GM23338 (cell line): ENCODE data around the gene CUEDC2. TPM values are rescaled to one million over a fixed set of nuclear protein-coding genes. Genes with fewer than 3 reads are reported as not detected.

Source experiments
- ATAC-seq: fragments of 200-7000 bp; cut with Tn5 transposase; 3 replicates; pipeline ENCODE4 v1.9.1; 2020
- DNase-seq: peaks from one replicate; pipeline ENCODE4 v3.0.0-alpha.2; 2015; ENCODE audit warnings: low spot score
- H2AFZ ChIP-seq: fragments of 200-600 bp; sonication (generic); 2 replicates; pipeline ENCODE4 v1.8.0; 2016; ENCODE audit warnings: antibody characterized with exemption, mild to moderate bottlenecking, moderate library complexity
- H3F3A ChIP-seq: fragments of 200-600 bp; sonication (generic); replicated peaks from 2 replicates; pipeline ENCODE4 v1.8.0; 2017; ENCODE audit warnings: antibody characterized with exemption, mixed run types, low read depth
- H3K27ac ChIP-seq: fragments of 200-600 bp; sonication (generic); 2 replicates; pipeline ENCODE4 v1.6.1; 2016; ENCODE audit warnings: low read depth
- H3K27me3 ChIP-seq: fragments of 200-600 bp; sonication (generic); 2 replicates; pipeline ENCODE4 v1.8.0; 2016; ENCODE audit warnings: mild to moderate bottlenecking, mixed run types, moderate library complexity; ENCODE audit not compliant: insufficient read depth
- H3K36me3 ChIP-seq: fragments of 200-600 bp; sonication (generic); 2 replicates; pipeline ENCODE4 v1.8.0; 2016; ENCODE audit warnings: mild to moderate bottlenecking; ENCODE audit not compliant: insufficient read depth
- H3K4me1 ChIP-seq: fragments of 200-600 bp; sonication (generic); 2 replicates; pipeline ENCODE4 v1.8.0; 2016; ENCODE audit warnings: mild to moderate bottlenecking, moderate library complexity; ENCODE audit not compliant: insufficient read depth
- H3K4me2 ChIP-seq: fragments of 200-600 bp; sonication (generic); 2 replicates; pipeline ENCODE4 v1.7.1; 2017; ENCODE audit warnings: mixed run types
- H3K4me3 ChIP-seq: fragments of 200-600 bp; sonication (generic); 2 replicates; pipeline ENCODE4 v1.6.1; 2016; ENCODE audit warnings: mixed run types
- H3K79me2 ChIP-seq: fragments of 200-600 bp; sonication (generic); replicated peaks from 2 replicates; pipeline ENCODE4 v1.8.0; 2017; ENCODE audit warnings: mild to moderate bottlenecking; ENCODE audit not compliant: insufficient read depth
- H3K9me2 ChIP-seq: fragments of 200-600 bp; sonication (generic); 2 replicates; pipeline ENCODE4 v1.8.0; 2017; ENCODE audit not compliant: insufficient read depth
- H4K20me1 ChIP-seq: fragments of 200-600 bp; sonication (generic); replicated peaks from 2 replicates; pipeline ENCODE4 v1.8.0; 2017; ENCODE audit warnings: mild to moderate bottlenecking; ENCODE audit not compliant: insufficient read depth
- H3K27ac Mint-ChIP-seq: 2 replicates; pipeline ENCODE4 v1.8.0; 2020; ENCODE audit warnings: inconsistent platforms, mild to moderate bottlenecking, moderate library complexity, mixed read lengths
- H3K27me3 Mint-ChIP-seq: 3 replicates; pipeline ENCODE4 v1.8.0; 2022; ENCODE audit warnings: low read depth, mild to moderate bottlenecking, moderate library complexity, mixed read lengths, inconsistent platforms; ENCODE audit not compliant: insufficient read depth, poor library complexity
- H3K36me3 Mint-ChIP-seq: 3 replicates; pipeline ENCODE4 v1.8.0; 2021; ENCODE audit warnings: low read depth, mild to moderate bottlenecking, inconsistent platforms, moderate library complexity, mixed read lengths
- H3K4me1 Mint-ChIP-seq: 3 replicates; pipeline ENCODE4 v1.8.0; 2020; ENCODE audit warnings: mild to moderate bottlenecking, inconsistent platforms, mixed read lengths
- H3K4me3 Mint-ChIP-seq: 3 replicates; pipeline ENCODE4 v1.8.0; 2021; ENCODE audit warnings: moderate library complexity, mild to moderate bottlenecking, inconsistent platforms, mixed read lengths
- H3K9me3 Mint-ChIP-seq: 3 replicates; pipeline ENCODE4 v1.8.0; 2020; ENCODE audit warnings: moderate library complexity, mild to moderate bottlenecking, inconsistent platforms, mixed read lengths
- CREB1 ChIP-seq: fragments of 250-450 bp; sonication (Bioruptor Pico); IDR thresholded peaks from 2 replicates; pipeline ENCODE4 v1.5.0; 2020; ENCODE audit warnings: low read depth, mild to moderate bottlenecking, moderate library complexity
- EZH2 ChIP-seq: fragments of 200-600 bp; sonication (generic); IDR thresholded peaks from one replicate; pipeline ENCODE4 v1.8.0; 2017; ENCODE audit warnings: antibody characterized with exemption, mild to moderate bottlenecking, low read depth; ENCODE audit not compliant: unreplicated experiment
- JUNB ChIP-seq: IDR thresholded peaks from one replicate; pipeline ENCODE4 v1.6.1; 2016; ENCODE audit warnings: antibody characterized with exemption; ENCODE audit not compliant: unreplicated experiment
- POLR2AphosphoS5 ChIP-seq: IDR thresholded peaks from 2 replicates; pipeline ENCODE4 v1.6.1; 2016; ENCODE audit warnings: antibody characterized with exemption, low read depth
- ZNF114 ChIP-seq: fragments of 250-450 bp; sonication (Bioruptor Pico); IDR thresholded peaks from 2 replicates; pipeline ENCODE4 v1.5.0; 2020; ENCODE audit warnings: mild to moderate bottlenecking, moderate library complexity
- ZNF331 ChIP-seq: fragments of 250-450 bp; sonication (Bioruptor Pico); IDR thresholded peaks from 2 replicates; pipeline ENCODE4 v1.5.0; 2020; ENCODE audit warnings: low read depth, mild to moderate bottlenecking, moderate library complexity
- ZNF462 ChIP-seq: fragments of 250-450 bp; sonication (Bioruptor Pico); IDR thresholded peaks from 2 replicates; pipeline ENCODE4 v1.5.0; 2020; ENCODE audit warnings: mild to moderate bottlenecking, moderate library complexity
- polyA plus RNA-seq: library from polyadenylated mRNA; unstranded; fragments of >200 nt; fragmentation: Nextera tagmentation; extraction: Ambion mirVana; gene quantifications from 2 replicates; pipeline ENCODE4 v1.2.1, GENCODE V29; 2016
- total RNA-seq: library from RNA; depleted of rRNA; stranded (reverse); fragments of >200 nt; shearing (Covaris generic); gene quantifications from 2 replicates; pipeline ENCODE4 v1.2.3, GENCODE V29; 2014
- TF ChIP-seq, protein P1 (sequence below): IDR thresholded peaks from 2 replicates; pipeline ENCODE4 v1.6.1; 2016; ENCODE audit warnings: antibody characterized with exemption

Gene CUEDC2
- total and polyA plus RNA-seq, 2 experiments from 2014 or later: 39.2 to 47.3 TPM

GRCh38 chr10:102450124-102450373 is 17.7 kb upstream of the CUEDC2 start (continued):
- TF ChIP-seq ZNF462 (CRISPR knock-in tag) (no peak), ZNF331 (no peak), ZNF114 (CRISPR knock-in tag) (no peak)
- TF ChIP-seq, protein P1, sequence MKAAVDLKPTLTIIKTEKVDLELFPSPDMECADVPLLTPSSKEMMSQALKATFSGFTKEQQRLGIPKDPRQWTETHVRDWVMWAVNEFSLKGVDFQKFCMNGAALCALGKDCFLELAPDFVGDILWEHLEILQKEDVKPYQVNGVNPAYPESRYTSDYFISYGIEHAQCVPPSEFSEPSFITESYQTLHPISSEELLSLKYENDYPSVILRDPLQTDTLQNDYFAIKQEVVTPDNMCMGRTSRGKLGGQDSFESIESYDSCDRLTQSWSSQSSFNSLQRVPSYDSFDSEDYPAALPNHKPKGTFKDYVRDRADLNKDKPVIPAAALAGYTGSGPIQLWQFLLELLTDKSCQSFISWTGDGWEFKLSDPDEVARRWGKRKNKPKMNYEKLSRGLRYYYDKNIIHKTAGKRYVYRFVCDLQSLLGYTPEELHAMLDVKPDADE: no peak

DNA sequence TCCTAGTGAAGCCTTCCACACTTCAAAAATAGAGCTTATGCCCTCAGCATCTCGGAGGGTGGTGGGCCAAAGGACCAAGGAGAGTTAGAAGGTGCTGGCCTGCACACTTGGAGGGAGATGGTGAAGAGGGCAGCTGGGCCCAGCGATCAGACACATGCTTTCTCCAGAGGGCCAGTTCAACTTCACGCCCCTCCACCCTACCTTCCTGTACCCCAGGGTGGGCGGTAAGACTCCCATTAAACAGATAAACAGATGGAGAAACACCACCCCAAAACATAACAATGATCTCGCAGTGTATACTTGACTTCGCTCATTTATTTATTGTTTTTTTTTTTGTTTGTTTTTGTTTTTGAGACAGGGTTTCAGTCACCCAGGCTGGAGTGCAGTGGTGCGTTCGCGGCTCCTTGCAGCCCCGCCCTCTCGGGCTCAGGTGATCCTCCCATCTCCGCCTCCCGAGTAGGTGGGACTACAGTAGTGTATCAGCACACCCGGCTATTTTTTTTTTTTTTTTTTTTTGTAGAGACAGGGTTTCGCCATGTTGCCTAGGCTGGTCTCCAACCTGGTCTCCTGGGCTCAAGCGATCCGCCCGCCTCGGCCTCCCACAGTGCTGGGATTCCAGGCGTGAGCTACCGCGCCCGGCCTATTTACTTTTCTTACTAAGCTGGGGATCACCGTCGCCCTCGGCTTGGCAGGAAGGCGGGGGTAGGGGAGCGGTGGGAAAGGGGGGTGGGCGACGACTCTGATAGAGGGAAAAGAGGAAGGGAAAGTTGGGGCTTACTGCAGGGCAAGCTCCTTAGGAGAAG is 17.1 kb upstream of the CUEDC2 start:
- TF ChIP-seq JUNB (no peak), CREB1 (no peak), ZNF331 (no peak), POLR2AphosphoS5 (peak; percentile 58; the same call in 1 of the 2 replicates), EZH2 (no peak)
- TF ChIP-seq, protein P1: no peak
- H3K36me3 Mint-ChIP-seq: peaks cover 21% of the 10 kb centered on the region
- no peaks in the 10 kb centered on the region for H3K27me3 ChIP-seq
- H3K27ac Mint-ChIP-seq: peak overlapping the region; percentile 94
- peak overlapping the region; percentile 97 for H3K4me3 ChIP-seq
- H3K4me1 ChIP-seq: peaks cover 36% of the 10 kb centered on the region
- H2AFZ ChIP-seq: peak overlapping the region; percentile 85
- no peaks in the 10 kb centered on the region for H3K9me2 ChIP-seq
- peaks cover 34% of the 10 kb centered on the region for H3K4me1 Mint-ChIP-seq
- H3K36me3 ChIP-seq: peaks cover 4% of the 10 kb centered on the region; the same call in 1 of the 2 replicates
- ATAC-seq: peak; percentile 77
- DNase-seq: peak; percentile 92
- peaks cover 11% of the 10 kb centered on the region for H4K20me1 ChIP-seq
- peaks cover 32% of the 10 kb centered on the region for H3F3A ChIP-seq
- peak overlapping the region; percentile 93 for H3K4me3 Mint-ChIP-seq
- peaks cover 33% of the 10 kb centered on the region for H3K79me2 ChIP-seq
- H3K9me3 Mint-ChIP-seq: no peaks in the 10 kb centered on the region; the same call in 2 of the 3 replicates
- H3K27me3 Mint-ChIP-seq: peaks cover 19% of the 10 kb centered on the region
- peak overlapping the region; percentile 90; the same call in 1 of the 2 replicates for H3K27ac ChIP-seq
- H3K4me2 ChIP-seq: peak overlapping the region; percentile 99
